ENCODE measurements around the gene TSPEAR.

Gene TSPEAR

DNA sequence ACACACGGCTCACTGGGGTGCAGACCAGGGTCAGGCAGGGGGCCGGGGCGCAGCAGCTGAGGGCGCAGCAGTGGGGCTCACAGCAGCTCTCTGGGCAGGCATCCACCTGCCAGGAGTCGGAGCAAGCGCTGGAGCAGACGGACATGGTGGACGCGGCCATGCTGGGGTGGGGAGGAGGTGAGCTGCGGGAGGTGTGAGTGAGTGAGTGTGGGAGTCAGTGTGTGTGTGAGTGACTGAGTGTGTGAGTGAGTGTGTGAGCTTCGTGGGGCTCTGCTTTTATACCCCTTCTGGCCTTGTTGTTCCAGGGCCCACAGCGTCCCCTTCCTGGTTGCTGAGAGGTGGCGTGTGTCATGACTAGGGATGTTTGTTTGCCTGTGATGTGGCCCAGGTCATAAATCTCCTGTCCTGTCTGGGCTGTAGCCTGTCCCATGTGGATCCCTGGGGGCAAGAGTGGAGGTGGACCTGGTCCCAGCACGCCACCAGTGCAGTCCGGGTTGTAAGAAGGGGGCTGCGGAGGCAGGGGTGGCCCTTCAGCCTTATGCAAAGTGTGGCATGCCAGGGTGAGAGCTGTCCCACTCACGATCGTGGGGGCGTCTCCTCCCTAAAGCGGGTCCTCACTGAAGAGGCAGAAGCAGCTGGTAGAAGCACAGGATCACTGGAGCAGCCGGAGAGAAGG, 171.2 kb downstream of the TSPEAR start, which contains the start of gene KRTAP10-1:
Gene KRTAP10-1, minus strand, starts transcription at position 205 of the 676 bp plus-strand sequence. Its CDS starts 45 bp downstream, at position 160.
- no peak for TF ChIP-seq SP1 (IDR thresholded peaks at IDR 0.05)
- TF ChIP-seq HDGF (IDR thresholded peaks at IDR 0.05; ENCODE audit: borderline replicate concordance), result no peak
- no peak for TF ChIP-seq NFRKB (IDR thresholded peaks at IDR 0.05)
- TF ChIP-seq, protein P1, sequence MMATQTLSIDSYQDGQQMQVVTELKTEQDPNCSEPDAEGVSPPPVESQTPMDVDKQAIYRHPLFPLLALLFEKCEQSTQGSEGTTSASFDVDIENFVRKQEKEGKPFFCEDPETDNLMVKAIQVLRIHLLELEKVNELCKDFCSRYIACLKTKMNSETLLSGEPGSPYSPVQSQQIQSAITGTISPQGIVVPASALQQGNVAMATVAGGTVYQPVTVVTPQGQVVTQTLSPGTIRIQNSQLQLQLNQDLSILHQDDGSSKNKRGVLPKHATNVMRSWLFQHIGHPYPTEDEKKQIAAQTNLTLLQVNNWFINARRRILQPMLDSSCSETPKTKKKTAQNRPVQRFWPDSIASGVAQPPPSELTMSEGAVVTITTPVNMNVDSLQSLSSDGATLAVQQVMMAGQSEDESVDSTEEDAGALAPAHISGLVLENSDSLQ (IDR thresholded peaks at IDR 0.05), result no peak
- TF ChIP-seq FOXK2 (IDR thresholded peaks at IDR 0.05), result no peak
- no peak for TF ChIP-seq FOXM1 (IDR thresholded peaks at IDR 0.05; ENCODE audit: borderline replicate concordance)
- no peak for TF ChIP-seq TARDBP (IDR thresholded peaks at IDR 0.05)
- no peak for TF ChIP-seq ELF4 (IDR thresholded peaks at IDR 0.05)
- TF ChIP-seq CTBP1 (IDR thresholded peaks at IDR 0.05; ENCODE audit: borderline replicate concordance), result no peak
- no peak for TF ChIP-seq ARNT (IDR thresholded peaks at IDR 0.05)
- no peak for TF ChIP-seq ZNF384 (IDR thresholded peaks at IDR 0.05)
- TF ChIP-seq SUZ12 (IDR thresholded peaks at IDR 0.05), result no peak
- no peak for TF ChIP-seq BHLHE40 (IDR thresholded peaks at IDR 0.05; ENCODE audit: borderline replicate concordance)
- no peak for TF ChIP-seq LEF1 (IDR thresholded peaks at IDR 0.05; ENCODE audit: borderline replicate concordance)
- TF ChIP-seq FOXA1 (IDR thresholded peaks at IDR 0.05), result no peak
- TF ChIP-seq L3MBTL2 (conservative IDR thresholded peaks at IDR 0.05), result no peak
- ChIA-PET POLR2A (no interaction called here), CTCF (no interaction called here)
- no peak for DNase-seq (ENCODE audit: extremely low spot score)

DNA sequence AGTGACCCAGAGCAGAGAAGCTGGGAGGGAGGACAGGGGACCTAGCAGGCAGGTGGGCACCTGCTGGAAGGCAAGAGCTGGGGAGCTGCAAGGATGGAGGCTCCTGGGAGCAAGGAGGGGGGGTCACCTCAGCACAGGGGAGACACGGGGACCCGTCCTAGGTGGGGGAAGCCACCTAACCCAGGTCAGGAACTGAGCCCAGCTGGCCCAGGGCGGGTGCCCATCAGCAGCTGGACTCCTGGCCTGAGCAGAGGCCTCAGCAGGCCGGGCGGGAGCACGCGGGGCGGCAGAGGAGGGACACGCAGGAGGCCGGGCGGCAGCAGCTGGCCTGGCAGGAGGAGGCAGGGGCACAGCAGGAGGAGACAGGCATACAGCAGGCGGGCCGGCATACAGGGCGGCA, 172.3 kb downstream of the TSPEAR start:
- ChIA-PET POLR2A (no interaction called here), CTCF (no interaction called here)
- TF ChIP-seq FOXK2 (IDR thresholded peaks at IDR 0.05) (no peak), NFRKB (IDR thresholded peaks at IDR 0.05) (no peak)
- DNase-seq (ENCODE audit: extremely low spot score), result no peak

DNA sequence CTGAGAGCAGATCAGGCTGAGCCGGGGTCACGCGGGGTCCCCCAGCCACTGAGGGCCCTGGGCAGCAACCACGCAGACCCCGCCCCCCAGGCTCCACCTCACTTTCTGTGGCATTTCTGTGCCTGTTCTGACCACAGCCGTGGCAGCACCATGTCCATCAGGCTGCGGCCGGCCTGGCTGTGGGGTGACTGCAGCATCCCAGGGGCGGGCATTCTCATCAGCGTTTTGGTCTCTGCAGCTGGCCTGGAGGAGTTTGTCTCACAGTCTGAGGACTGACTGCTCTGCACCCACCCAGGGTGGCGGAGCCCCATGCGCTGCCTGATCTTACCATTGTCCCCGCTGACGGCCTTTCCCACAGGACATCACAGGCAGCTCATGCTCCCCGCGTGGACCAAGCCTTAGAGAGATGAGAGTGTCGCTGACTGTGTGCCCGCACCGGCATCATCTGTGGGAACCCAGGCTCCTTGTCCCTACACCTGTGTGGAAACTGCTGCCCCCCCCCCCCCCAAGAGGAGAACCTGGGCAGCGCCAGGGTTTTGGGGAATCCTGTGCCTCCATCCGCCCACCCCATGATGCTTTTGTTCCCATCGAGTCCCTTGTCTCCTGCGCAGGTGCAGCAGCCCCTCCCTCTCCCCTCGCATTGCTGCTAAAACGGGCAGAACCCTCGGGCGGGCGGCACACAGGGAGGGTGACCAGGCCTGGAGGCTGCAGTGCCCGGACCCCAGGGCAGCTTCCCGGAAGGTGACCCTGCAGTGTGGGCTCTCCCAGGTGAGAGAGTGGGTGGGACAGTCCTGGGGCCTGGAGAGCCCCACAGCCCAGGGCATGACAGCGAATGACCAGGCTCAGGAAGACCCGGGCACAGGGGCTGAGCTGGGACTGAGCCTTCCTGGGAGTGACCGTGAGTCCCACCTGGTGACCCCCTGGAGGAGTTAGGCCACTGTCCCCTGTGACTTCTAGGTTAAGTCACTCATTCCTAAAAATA, 173.2 kb downstream of the TSPEAR start:
- CTCF ChIA-PET, result no interaction called here
- POLR2A ChIA-PET, result no interaction called here
- no peak for DNase-seq (ENCODE audit: extremely low spot score)
- no peak for TF ChIP-seq NFRKB (IDR thresholded peaks at IDR 0.05)
- TF ChIP-seq FOXK2 (IDR thresholded peaks at IDR 0.05), result no peak
- TF ChIP-seq SUZ12 (IDR thresholded peaks at IDR 0.05), result no peak
- no peak for TF ChIP-seq TARDBP (IDR thresholded peaks at IDR 0.05)
- TF ChIP-seq, protein P1 (IDR thresholded peaks at IDR 0.05), result no peak
- TF ChIP-seq ARNT (IDR thresholded peaks at IDR 0.05), result no peak
- TF ChIP-seq ZNF384 (IDR thresholded peaks at IDR 0.05), result no peak
- TF ChIP-seq CTBP1 (IDR thresholded peaks at IDR 0.05; ENCODE audit: borderline replicate concordance), result no peak
- TF ChIP-seq FOXA1 (IDR thresholded peaks at IDR 0.05), result no peak
- TF ChIP-seq HDGF (IDR thresholded peaks at IDR 0.05; ENCODE audit: borderline replicate concordance), result no peak
- TF ChIP-seq BHLHE40 (IDR thresholded peaks at IDR 0.05; ENCODE audit: borderline replicate concordance), result no peak
- no peak for TF ChIP-seq ELF4 (IDR thresholded peaks at IDR 0.05)
- no peak for TF ChIP-seq SP1 (IDR thresholded peaks at IDR 0.05)
- TF ChIP-seq L3MBTL2 (conservative IDR thresholded peaks at IDR 0.05), result no peak
- no peak for TF ChIP-seq LEF1 (IDR thresholded peaks at IDR 0.05; ENCODE audit: borderline replicate concordance)

DNA sequence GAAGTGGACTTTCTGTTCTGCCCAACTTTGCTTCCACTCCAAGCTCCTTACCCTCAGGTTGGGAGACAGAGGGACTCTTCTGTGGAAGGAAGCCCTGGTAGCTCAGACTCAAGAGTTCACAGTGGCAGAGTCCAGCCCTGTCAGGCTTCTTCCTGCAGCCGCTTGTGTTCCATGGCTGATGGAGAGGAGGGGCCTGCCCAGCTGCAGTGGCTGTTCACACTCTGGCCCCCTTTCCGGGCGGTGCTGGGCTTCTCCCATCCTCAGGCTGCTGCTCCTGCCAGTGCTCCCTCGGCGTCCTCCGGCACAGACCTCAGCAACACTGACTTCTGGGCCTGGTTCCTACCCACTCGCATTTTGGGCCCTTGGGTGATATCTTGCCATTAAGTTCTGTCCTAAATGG, 175.4 kb downstream of the TSPEAR start:
- ChIA-PET CTCF (interaction anchor here (0.7 kb wide), 1 partner anchor 89 kb away, joined by 3 read pairs; no protein-coding TSS in a partner anchor), POLR2A (no interaction called here)
- DNase-seq (ENCODE audit: extremely low spot score), result no peak
- TF ChIP-seq SP1 (IDR thresholded peaks at IDR 0.05) (no peak), ZNF384 (IDR thresholded peaks at IDR 0.05) (no peak)

DNA sequence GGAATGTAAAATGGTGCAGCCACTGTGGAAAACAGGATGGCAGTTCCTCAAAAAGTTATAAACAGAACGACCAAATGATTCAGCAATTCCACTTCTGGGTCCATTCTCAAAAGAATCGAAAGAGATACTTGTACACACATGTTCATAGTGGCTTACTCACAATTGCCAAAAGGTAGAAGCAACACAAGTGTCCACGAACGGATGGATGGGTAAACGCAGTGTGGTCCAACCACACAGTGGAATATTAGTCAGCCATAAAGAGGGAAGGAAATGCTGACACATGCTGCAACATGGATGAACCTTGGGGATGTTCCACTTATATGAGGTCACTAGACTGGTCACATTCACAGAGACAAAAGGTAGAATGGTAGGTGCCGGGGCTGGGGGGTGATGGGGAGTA, 176.7 kb downstream of the TSPEAR start:
- CTCF ChIA-PET, result no interaction called here
- no peak for DNase-seq (ENCODE audit: extremely low spot score)
- POLR2A ChIA-PET, result no interaction called here
- TF ChIP-seq HDGF (IDR thresholded peaks at IDR 0.05; ENCODE audit: borderline replicate concordance), result no peak
- no peak for TF ChIP-seq L3MBTL2 (conservative IDR thresholded peaks at IDR 0.05)
- no peak for TF ChIP-seq TARDBP (IDR thresholded peaks at IDR 0.05)
- TF ChIP-seq BHLHE40 (IDR thresholded peaks at IDR 0.05; ENCODE audit: borderline replicate concordance), result no peak
- TF ChIP-seq, protein P1 (IDR thresholded peaks at IDR 0.05), result no peak
- no peak for TF ChIP-seq ARNT (IDR thresholded peaks at IDR 0.05)
- no peak for TF ChIP-seq FOXM1 (IDR thresholded peaks at IDR 0.05; ENCODE audit: borderline replicate concordance)
- no peak for TF ChIP-seq SP1 (IDR thresholded peaks at IDR 0.05)
- TF ChIP-seq FOXK2 (IDR thresholded peaks at IDR 0.05), result no peak

Measured in HEK293T (cell line).